Measurements from ENCODE around the gene EBPL.
"Not testable (repeated sequence)": the region's sequence is repeated elsewhere in the genome, so short reads cannot be mapped to it uniquely, and the experiment has no call there.

EBPL gene

DNA sequence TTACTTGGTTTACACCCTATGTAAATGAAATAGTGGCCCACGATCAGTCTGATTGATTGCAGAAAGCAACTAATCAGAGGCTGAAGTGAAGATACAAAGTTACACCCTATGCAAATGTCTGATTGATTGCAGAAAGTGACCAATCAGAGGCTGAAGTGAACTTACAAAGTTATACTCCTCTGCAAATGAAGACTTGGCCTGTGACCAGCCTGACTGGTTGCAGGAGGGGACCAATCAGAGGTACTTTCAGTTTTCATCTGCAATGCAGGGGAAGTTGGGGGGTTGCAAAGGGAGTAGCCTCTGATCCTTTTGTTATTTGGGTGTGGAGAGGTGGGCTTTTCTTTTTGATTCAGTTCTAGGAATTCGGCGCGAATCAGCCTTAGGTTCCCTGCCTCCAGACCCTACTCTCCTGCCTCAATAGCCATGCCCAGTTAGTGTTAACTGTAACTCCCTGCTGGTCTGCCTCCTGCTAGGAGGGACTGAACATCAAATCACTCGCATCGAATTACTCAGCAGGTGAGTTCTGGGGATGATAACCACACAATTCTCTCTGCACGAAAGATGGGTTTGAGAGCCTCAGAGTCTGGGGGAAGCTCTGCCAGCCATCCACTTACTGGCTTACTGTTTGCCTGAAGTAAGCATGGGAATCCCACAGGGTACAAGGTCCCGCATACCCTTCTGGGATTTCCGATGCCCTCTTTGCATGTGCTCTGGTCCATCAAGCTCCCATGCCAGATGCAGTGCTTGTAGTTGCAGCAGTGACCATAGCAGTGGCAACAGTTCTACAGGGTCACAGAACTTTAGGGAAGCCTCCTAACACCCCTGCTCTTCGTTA, 55.5 kb downstream of the EBPL start:
- DNase-seq (ENCODE audit: low read depth in 3 of 3): no peak

DNA sequence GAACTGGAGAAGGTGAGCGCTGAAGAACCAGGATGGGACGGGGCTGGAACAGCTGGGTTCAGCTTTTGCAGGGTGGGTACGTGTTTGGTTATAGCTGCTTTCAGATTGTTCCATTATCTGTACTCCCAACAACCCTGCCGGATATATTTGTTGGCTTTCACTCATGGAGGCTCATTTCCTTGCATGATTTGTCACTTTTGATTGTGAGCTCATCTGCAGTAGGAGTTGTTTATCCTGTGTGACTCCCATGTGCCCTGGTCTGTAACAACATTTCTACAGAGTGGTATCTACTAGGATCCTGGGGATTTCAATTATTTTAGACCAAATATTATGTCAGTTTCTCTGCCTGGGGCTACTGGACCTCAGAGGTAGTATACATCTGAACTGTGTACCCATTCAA, 57.6 kb downstream of the EBPL start:
- DNase-seq (ENCODE audit: low read depth in 3 of 3): no peak

DNA sequence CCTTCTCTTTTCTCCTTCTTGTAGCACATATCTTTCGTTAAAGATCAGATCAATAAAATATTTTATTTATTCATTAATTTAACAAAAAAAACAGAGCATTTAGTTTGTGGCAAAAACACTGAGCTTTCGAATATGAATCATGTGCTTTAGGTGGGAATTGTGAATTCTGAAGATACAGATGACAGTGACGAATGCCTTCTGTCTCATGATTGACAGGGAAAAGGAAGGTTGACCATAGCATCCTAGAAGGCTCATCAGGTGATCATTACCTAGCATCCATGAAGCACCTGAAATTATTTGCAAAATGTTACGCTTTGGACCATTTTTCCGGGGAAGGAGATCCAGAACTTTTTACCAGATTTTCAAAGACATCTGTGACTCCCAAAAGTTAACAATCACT, 59.1 kb downstream of the EBPL start:
- no peak for DNase-seq (ENCODE audit: low read depth in 3 of 3)

DNA sequence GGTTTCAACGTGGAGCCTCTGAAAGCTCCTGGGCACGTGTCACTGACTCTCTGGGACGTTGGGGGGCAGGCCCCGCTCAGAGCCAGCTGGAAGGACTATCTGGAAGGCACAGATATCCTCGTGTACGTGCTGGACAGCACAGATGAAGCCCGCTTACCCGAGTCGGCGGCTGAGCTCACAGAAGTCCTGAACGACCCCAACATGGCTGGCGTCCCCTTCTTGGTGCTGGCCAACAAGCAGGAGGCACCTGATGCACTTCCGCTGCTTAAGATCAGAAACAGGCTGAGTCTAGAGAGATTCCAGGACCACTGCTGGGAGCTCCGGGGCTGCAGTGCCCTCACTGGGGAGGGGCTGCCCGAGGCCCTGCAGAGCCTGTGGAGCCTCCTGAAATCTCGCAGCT, 60.7 kb downstream of the EBPL start:
- no peak for DNase-seq (ENCODE audit: low read depth in 3 of 3)

DNA sequence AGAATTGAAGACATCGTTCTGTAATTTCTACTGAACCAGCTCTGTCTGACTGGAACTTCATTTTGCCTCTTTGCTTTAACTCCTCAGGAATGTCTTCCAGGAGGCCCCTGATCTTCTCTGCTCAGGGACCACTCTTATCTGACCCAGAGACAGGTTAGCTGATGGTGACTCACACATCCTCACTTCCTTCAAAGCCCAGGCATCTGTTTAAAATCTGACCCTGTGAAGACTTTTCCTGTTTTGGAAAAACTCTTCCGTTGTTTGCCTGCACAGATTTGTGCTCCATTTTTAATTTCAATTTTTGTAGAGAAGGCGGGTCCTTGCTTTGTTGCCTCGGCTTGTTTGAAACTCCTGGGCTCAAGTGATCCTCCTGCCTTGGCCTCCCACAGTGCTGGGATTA, 61.3 kb downstream of the EBPL start:
- DNase-seq (ENCODE audit: low read depth in 3 of 3): no peak

DNA sequence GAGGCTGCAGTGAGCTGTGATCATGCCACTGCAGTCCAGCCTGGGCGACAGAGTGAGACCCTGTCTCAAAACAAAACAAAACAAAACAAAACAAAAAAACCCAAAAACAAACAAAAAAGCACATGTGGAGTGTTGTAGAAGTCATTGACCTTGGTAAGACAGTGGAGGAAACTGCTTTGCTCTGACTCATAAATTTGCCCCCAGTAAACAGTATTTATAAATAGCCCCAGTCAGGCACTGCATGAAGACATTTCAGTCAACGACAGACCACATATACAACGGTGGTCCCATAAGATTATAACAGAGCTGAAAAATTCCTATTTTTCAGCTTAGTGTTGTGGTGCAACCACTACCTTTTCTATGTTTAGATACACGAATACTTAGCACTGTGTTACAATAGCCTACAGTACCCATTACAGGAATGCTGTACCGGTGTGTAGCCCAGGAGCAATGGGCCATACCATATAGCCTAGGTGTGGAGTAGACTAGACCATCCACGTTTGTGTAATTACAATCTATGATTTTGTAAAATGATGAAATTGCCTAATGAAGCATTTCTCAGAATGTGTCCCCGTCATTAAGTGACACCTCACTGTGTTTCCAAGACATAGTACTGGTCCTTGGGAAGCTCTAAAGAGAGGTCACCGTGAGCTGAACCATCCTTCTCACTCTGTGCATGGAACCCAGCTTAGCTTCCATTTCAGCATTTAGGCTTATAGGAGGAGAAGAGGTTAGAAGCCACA, 61.9 kb downstream of the EBPL start:
- DNase-seq (ENCODE audit: low read depth in 3 of 3): no peak

DNA sequence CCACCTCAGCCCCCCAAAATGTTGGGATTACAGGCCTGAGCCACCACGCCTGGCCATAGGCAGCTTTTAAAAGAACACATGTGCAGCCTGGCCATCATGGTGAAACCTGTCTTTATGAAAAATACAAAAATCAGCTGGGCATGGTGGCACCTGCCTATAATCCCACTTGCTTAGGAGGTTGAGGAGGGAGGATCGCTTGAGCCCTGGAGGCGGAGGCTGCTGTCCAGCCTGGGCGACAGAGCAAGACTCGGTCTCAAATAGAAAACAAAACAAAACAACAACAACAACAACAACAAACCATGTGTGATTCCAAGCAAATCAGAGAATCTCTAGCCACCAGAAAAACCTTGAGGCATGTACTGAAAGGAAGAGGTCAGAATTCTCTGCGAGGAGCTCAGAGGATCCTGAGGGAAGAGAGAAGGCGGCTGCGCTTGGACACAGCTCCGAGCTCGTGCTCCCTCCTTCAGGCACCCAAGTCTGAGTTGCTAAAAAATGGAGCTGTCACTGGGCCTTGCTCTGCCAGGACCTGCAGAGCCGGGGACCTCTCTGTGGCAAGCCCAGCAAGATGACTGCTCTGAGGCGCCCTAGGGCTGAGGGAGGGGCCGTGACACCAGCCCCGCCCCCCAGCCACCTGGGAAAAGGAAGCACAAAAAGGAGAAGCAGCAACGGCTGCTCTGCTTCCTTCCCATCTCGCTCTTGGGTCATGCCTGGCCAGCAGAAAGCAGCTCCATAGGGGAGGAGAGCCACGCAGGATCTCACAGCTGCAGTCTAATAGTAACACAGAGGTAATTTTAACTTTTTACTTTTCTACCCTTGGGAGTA, 63.2 kb downstream of the EBPL start, which contains the start of gene ARL11:
TSS of gene ARL11 (plus strand) at position 677 of the 822 bp plus-strand sequence. CDS start 1,941 bp downstream, outside the sequence.
- peak; percentile 14 to 26 (median 20) for DNase-seq (ENCODE audit: low read depth in 3 of 3)

DNA sequence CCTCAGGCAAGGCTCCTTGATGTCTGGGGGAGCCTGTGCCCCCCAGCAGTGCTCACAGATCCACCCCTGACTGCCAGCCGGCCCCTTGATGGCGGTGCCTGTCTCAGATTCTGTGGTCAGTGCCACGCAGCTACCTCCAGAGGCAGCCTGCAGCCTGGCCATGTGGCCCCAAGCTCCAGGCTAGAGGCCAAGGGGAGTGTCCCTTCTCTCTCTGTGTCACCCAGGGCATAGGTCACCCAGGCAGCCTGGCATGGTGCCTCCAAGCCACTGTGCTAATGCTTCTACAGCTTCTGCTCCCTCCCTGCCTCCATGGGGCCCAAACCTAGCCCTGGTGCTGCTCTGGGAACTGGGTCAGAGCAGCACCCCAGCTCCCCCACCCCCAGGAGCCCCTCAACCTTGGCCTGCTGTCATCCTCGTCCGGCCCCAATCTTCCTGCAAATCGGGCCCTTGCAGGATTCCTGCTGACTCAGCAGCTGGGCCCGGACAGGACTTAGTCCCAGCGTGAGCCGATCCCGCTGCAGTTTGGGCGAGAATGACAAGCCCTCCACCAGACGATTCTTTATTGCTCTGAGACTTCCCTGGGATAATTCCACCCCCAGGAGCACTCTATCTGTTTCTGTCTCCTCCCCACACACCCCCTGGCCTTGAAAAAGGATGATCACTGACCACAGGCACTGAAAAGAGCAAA, 65.8 kb downstream of the EBPL start:
- no peak for DNase-seq (ENCODE audit: low read depth in 3 of 3)

DNA sequence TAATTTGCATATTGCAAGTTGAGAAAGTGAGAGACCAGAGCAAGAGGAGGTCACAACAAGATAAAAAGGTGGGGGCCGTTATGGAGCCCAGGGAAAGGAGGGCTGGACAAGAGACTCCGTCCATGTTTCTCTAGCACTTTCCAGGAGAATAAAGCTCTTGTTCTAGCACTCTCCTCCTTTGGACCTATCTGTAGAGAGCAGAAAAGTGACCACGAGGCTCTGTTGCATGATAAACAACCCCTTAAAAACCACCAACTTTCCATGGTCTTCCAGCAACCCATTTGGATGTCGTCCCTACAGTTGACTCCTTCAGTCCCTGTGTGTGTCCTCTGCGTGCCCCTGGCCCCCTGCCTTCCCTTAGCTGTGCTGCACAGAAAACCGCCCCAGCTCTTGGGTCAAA, 67.1 kb downstream of the EBPL start:
- DNase-seq (ENCODE audit: low read depth in 3 of 3): no peak

DNA sequence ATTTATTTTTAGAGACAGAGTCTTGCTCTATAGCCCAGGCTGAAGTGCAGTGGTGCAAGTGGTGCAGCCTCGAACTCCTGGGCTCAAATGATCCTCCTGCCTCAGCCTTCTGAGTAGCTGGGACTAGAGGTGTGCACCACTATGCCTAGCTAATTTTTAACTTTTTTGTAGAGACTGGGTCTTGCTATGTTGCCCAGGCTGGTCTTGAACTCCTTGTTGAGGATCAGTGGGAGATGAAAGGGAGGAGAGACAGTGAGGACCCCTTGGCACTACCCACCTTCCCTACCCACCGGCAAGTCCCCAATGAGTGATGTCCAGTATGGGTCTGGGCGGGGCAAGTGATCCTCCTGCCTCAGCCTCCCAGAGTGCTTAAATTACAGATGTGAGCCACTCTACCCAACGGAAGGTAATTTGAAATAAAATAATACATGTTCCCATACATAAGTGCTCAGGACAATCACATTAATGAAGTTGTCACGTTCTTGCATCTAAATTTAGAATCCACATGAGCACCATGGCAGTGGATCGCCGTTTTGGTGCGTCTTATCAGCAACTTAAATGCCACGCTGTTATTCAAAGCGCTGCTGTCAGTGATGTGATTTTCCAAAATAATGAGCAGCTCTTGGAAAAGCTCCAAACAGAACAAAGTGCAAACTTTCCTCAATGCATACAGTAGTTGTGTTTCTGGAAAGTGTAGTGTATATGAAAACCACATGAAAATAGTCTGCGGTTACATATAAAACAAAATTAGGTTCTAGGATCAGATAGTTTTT, 68.9 kb downstream of the EBPL start:
- DNase-seq (ENCODE audit: low read depth in 3 of 3): no peak

DNA sequence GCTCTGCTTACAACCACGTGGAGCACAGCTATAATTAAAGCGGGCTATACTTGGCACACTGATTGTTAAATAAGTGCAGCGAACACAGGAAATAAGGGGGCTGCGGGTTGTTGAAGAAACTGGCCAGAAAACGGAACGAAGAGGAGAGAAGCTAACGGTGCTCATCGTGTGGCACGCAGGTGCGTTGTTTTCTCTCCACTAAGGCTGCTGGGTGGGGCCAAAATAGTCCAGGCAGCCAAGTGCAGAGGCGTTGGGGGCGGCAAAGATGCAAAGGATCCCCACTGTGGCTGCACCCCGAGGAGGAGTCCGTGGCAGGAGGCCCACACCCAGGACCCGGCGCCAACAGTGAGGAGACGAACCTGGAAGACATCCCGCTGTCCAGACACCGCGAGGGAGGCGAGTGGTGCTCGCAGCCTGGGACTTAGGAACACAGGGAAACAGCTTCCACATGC, 71.1 kb downstream of the EBPL start:
- no peak for DNase-seq (ENCODE audit: low read depth in 3 of 3)

DNA sequence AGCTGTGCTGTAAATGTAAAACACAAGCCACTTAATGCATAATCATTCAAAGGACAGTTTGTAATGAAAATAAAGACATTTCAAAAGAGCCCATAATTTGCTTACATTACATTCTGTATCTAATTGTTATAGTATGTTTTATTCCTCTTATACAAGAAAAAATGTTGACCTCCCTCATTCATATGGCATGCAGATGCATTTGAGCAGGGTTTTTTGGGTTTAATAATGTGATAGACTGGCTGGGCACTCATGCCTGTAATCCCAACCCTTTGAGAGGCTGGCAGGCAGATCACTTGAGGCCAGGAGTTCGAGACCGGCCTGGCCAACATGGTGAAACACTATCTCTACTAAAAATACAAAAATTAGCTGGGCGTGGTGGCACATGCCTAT, 74.6 kb downstream of the EBPL start:
- DNase-seq (ENCODE audit: low read depth in 3 of 3): no peak

DNA sequence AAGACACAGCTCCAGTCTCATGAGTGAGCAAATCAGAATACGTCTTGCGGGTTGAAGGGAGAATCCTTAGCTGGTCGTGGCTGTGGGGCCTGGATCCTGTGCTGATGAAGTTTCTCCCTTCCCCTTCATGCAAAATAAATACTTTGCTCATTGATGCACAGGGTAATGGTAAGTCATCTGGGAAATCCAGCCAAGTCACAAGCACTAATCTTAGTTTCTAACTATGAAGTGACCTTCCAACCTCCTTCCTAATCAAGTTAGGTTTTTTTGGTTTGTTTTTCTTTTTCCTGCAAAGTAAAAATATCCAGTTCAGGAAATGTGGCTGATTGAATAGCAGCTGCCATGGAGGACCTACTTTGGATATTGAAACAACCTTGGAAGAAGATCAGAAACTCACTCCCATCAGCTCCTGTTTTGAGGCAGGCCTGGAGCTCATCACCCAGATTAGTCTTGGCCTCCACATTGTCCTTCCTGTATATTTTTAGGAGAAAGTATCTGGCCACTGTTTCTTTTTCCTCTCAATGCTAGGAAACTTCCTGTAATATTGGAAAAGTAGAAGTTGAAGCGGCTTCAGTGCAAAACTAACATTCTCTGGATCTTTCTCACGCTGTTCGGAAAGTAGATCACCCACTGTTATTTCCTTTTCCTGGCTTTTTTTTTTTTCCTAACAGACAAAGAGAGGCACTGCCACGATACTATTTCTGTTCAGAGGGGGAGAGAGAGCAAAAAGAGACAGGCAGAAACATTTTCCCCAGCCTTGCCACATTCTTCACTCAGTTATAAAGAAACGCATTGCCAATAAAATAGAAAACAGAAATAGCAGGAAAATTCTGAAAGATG, 75.2 kb downstream of the EBPL start:
- DNase-seq (ENCODE audit: low read depth in 3 of 3): no peak

DNA sequence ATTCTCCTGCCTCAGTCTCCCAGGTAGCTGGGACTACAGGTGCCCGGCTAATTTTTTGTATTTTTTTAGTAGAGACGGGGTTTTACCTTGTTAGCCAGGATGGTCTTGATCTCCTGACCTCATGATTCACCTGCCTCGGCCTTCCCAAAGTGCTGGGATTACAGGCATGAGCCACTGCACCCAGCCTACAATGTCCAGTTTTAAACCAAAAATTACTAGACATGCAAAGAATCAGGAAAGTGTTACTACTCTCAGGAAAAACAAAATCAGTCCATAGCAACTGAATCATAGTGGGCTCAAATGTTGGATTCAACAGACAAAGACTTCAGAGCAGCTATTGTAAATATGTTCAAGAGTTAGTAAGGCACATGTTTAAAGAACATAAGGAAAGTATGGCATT, 79.2 kb downstream of the EBPL start:
- not testable (repeated sequence) for DNase-seq (ENCODE audit: low read depth in 3 of 3)

All from stimulated activated CD4-positive, alpha-beta T cell treated with anti-CD3 and anti-CD28 coated beads, TNF-alpha, amount 100 ng/mL, for 4 hours (primary cell).